MCF 10A (cell line): ENCODE measurements around the gene RPS6KA1. TPM values are rescaled to one million over a fixed set of nuclear protein-coding genes. Genes with fewer than 3 reads are reported as not detected.
"Not testable (repeated sequence)": the region's sequence is repeated elsewhere in the genome, so short reads cannot be mapped to it uniquely, and the experiment has no call there.

Source experiments
- BruUV-seq: library from RNA; stranded (reverse); fragments of 400-500 nt; replicated peaks from 2 replicates; lab custom pipeline; 2021; lab: Mats Ljungman, UMichigan
- CTCF ChIA-PET: fragments of 300-600 bp; sonication (Branson Sonifier 250); formaldehyde crosslinking; extraction: SDS; loops from one replicate; lab custom pipeline; 2021; ENCODE audit warnings: antibody characterized with exemption, inconsistent platforms; lab: Yijun Ruan, JAX
- POLR2A ChIA-PET: fragments of 300-600, 350-650 bp; sonication (Branson Sonifier 250); formaldehyde crosslinking; extraction: SDS; loops from one replicate; lab custom pipeline; 2020; ENCODE audit warnings: antibody characterized with exemption, inconsistent platforms; lab: Yijun Ruan, JAX
- DNase-seq: peaks from one replicate; pipeline ENCODE4 v3.0.0-alpha.2; 2018; ENCODE audit not compliant: unreplicated experiment
- H3K27ac Mint-ChIP-seq: one replicate; pipeline ENCODE4 v1.8.0; 2022; ENCODE audit warnings: mild to moderate bottlenecking, low read depth, mixed read lengths; ENCODE audit not compliant: unreplicated experiment
- H3K27me3 Mint-ChIP-seq: one replicate; pipeline ENCODE4 v1.8.0; 2022; ENCODE audit warnings: mixed read lengths; ENCODE audit not compliant: insufficient read depth, unreplicated experiment
- H3K36me3 Mint-ChIP-seq: one replicate; pipeline ENCODE4 v1.8.0; 2022; ENCODE audit warnings: mild to moderate bottlenecking, moderate library complexity, mixed read lengths; ENCODE audit not compliant: insufficient read depth, unreplicated experiment
- H3K4me1 Mint-ChIP-seq: one replicate; pipeline ENCODE4 v1.8.0; 2022; ENCODE audit warnings: mixed read lengths; ENCODE audit not compliant: insufficient read depth, unreplicated experiment
- H3K4me3 Mint-ChIP-seq: one replicate; pipeline ENCODE4 v1.8.0; 2022; ENCODE audit warnings: mild to moderate bottlenecking, moderate library complexity, mixed read lengths; ENCODE audit not compliant: unreplicated experiment
- H3K9me3 Mint-ChIP-seq: one replicate; pipeline ENCODE4 v1.8.0; 2022; ENCODE audit warnings: mixed read lengths; ENCODE audit not compliant: unreplicated experiment
- intact Hi-C: fragments of 100-400 bp; cut with micrococcal nuclease; formaldehyde crosslinking; loops from 2 replicates; pipeline ENCODE4 v1.14.1; 2022
- total RNA-seq: library from RNA; stranded (reverse); gene quantifications from 2 replicates; pipeline ENCODE4 v1.2.3, GENCODE V29; 2022
- TF ChIP-seq, protein P1 (sequence below): fragments of 200-600 bp; IDR thresholded peaks from one replicate; pipeline ENCODE4 v1.8.0; 2022; ENCODE audit warnings: antibody characterized with exemption, mild to moderate bottlenecking; ENCODE audit not compliant: unreplicated experiment

RPS6KA1 gene
- total RNA-seq, 1 experiment from 2014 or later = 43.9 TPM

DNA sequence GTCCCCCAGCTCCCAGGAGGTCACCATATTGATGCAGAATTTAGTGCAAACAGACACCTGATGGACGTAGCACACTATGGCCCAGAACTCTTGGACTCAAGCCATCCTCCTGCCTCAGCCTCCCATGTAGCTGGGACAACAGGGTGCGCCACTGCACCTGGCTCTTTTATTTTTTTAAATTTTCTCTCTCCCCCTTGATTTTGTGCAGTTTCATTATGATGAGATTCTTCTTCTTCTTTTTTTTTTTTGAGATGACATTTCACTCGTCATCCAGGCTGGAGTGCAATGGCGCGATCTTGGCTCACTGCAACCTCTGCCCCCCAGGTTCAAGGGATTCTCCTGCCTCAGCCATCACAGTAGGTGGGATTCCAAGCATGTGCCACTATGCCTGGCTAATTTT is 63.8 kb downstream of the RPS6KA1 start:
- H3K4me1 Mint-ChIP-seq = no peaks in the 10 kb centered on the region
- peaks cover 5% of the 10 kb centered on the region for H3K9me3 Mint-ChIP-seq
- TF ChIP-seq, protein P1, sequence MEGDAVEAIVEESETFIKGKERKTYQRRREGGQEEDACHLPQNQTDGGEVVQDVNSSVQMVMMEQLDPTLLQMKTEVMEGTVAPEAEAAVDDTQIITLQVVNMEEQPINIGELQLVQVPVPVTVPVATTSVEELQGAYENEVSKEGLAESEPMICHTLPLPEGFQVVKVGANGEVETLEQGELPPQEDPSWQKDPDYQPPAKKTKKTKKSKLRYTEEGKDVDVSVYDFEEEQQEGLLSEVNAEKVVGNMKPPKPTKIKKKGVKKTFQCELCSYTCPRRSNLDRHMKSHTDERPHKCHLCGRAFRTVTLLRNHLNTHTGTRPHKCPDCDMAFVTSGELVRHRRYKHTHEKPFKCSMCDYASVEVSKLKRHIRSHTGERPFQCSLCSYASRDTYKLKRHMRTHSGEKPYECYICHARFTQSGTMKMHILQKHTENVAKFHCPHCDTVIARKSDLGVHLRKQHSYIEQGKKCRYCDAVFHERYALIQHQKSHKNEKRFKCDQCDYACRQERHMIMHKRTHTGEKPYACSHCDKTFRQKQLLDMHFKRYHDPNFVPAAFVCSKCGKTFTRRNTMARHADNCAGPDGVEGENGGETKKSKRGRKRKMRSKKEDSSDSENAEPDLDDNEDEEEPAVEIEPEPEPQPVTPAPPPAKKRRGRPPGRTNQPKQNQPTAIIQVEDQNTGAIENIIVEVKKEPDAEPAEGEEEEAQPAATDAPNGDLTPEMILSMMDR = no peak
- intact Hi-C loops = no loop called here
- H3K4me3 Mint-ChIP-seq = no peak overlapping the region
- no peak overlapping the region for H3K27ac Mint-ChIP-seq
- ChIA-PET CTCF (no interaction called here), POLR2A (no interaction called here)
- H3K27me3 Mint-ChIP-seq = no peaks in the 10 kb centered on the region
- DNase-seq = no peak
- BruUV-seq = no TSS peak
- no peaks in the 10 kb centered on the region for H3K36me3 Mint-ChIP-seq

DNA sequence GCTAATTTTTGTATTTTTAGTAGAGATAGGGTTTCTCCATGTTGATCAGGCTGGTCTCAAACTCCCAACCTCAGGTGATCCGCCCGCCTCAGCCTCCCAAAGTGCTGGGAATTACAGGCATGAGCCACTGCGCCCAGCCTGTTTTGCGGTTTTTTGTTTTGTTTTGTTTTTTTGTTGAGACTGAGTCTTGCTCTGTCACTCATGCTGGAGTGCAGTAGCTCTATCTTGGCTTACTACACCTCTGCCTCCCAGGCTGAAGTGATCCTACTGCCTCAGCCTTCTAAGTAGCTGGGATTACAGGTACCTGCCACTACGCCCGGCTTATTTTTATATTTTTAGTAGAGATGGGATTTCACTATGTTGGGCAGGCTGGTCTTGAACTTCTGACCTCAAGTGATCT is 65.0 kb downstream of the RPS6KA1 start:
- BruUV-seq, H3K9me3 Mint-ChIP-seq, H3K27ac Mint-ChIP-seq, H3K27me3 Mint-ChIP-seq, H3K4me3 Mint-ChIP-seq, DNase-seq, intact Hi-C loops, H3K36me3 Mint-ChIP-seq, H3K4me1 Mint-ChIP-seq: not testable (repeated sequence)
- ChIA-PET CTCF (interaction anchor here (0.6 to 1.3 kb wide), 7 partner anchors 13 to 873 kb away, joined by 3 to 5 read pairs (median 4); no protein-coding TSS in a partner anchor), POLR2A (interaction anchor here (0.7 kb wide), 1 partner anchor 95 kb away, joined by 3 read pairs; no protein-coding TSS in a partner anchor)

DNA sequence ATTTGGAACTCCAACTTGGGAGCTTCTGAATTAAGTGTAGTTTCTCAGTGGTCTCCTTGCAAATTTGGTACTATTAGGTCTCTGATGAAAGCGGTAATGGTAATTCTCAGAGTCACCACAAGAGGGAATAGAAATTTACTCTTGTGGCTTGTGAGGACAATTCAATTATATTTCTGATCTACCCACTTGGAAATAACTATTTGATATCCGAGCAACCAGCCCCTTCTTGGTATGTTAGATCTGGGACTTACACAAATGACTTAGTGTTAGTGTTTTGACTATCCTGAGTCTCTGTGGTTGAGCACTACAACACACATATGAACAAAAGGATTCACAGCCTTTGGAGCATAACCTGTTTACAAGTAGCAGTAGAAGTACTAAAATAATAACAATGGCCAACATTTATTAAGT is 68.1 kb downstream of the RPS6KA1 start:
- no peaks in the 10 kb centered on the region for H3K4me1 Mint-ChIP-seq
- H3K4me3 Mint-ChIP-seq = no peak overlapping the region
- ChIA-PET POLR2A (interaction anchor here (0.7 to 2.0 kb wide), 3 partner anchors 57 to 191 kb away, joined by 3 to 13 read pairs (median 3); partner anchors contain the start of gene PIGV), CTCF (interaction anchor here (0.6 to 11.0 kb wide), 6 partner anchors 9 to 192 kb away, joined by 3 to 184 read pairs (median 4); partner anchors contain the start of gene PIGV)
- TF ChIP-seq, protein P1 = peak; percentile 44
- no peaks in the 10 kb centered on the region for H3K27me3 Mint-ChIP-seq
- H3K36me3 Mint-ChIP-seq = no peaks in the 10 kb centered on the region
- no peaks in the 10 kb centered on the region for H3K9me3 Mint-ChIP-seq
- no TSS peak for BruUV-seq
- peak; percentile 68 for DNase-seq
- intact Hi-C loops = loop anchor here (1.0 kb wide), 2 partner anchors 80 to 192 kb away; no protein-coding TSS in a partner anchor
- no peak overlapping the region for H3K27ac Mint-ChIP-seq

DNA sequence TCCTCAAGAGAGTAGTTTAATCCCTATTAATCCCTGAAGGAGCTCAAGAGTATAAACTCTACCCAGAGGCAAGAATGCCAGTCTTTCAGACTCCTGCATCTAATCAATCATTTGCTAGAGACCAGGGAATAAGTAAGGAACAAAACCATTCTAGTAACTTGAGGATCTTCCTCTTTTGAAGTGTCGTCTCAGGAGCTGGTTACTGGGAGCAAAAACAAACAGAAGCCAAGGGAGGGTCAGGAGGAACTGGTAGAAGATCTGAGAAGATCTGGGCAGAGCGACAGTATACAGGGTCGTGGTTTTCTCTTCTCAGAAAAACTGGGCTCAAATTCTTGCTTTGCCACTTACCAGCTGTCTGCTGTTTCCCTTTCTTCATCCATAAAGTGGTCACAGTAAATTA is 69.3 kb downstream of the RPS6KA1 start:
- Mint-ChIP-seq H3K4me3 (no peak overlapping the region), H3K9me3 (no peaks in the 10 kb centered on the region), H3K4me1 (no peaks in the 10 kb centered on the region), H3K27ac (no peak overlapping the region), H3K36me3 (no peaks in the 10 kb centered on the region), H3K27me3 (peaks cover 6% of the 10 kb centered on the region)
- TF ChIP-seq, protein P1 = no peak
- intact Hi-C loops = no loop called here
- CTCF ChIA-PET = interaction anchor here (0.6 to 11.0 kb wide), 9 partner anchors 11 to 279 kb away, joined by 3 to 184 read pairs (median 4); partner anchors contain the start of gene PIGV
- no peak for DNase-seq
- POLR2A ChIA-PET = interaction anchor here (0.6 to 2.0 kb wide), 7 partner anchors 92 to 250 kb away, joined by 3 to 13 read pairs (median 5); partner anchors contain the start of gene PIGV
- no TSS peak for BruUV-seq
